Uterus (tissue), 4 donors: Measurements from ENCODE around the gene PAIP1. TPM values are rescaled to one million over a fixed set of nuclear protein-coding genes. Genes with fewer than 3 reads are reported as not detected.

ENCODE experiments used
- DNase-seq, 2 donors: peaks; one replicate each; pipeline ENCODE4 v3.0.0-alpha.2; 2019 to 2020
- H3K27ac ChIP-seq, 2 donors: fragments of 200-600 bp; sonication (generic); 1 replicate in 1 of 2; 2 replicates in 1 of 2; pipeline ENCODE4 v1.5.1; 2016 to 2018
- H3K27me3 ChIP-seq, 2 donors: fragments of 200-600 bp; sonication (generic); one replicate each; pipeline ENCODE4 v1.5.1; 2018 to 2019; ENCODE audit warnings: control low read depth in 1 of 2
- H3K36me3 ChIP-seq, 2 donors: fragments of 200-600 bp; sonication (generic); one replicate each; pipeline ENCODE4 v1.5.1; 2019; ENCODE audit warnings: control low read depth in 1 of 2
- H3K4me1 ChIP-seq, 2 donors: fragments of 200-600 bp; sonication (generic); one replicate each; pipeline ENCODE4 v1.5.1; 2018 to 2019; ENCODE audit warnings: control low read depth in 1 of 2
- H3K4me3 ChIP-seq, 2 donors: fragments of 200-600 bp; sonication (generic); 1 replicate in 1 of 2; 2 replicates in 1 of 2; pipeline ENCODE4 v1.5.1; 2018 to 2019; ENCODE audit warnings: mild to moderate bottlenecking in 1 of 2
- H3K9me3 ChIP-seq, 2 donors: fragments of 200-600 bp; sonication (generic); one replicate each; pipeline ENCODE4 v1.5.1; 2019; ENCODE audit warnings: control low read depth in 1 of 2
- POLR2A ChIP-seq, 2 donors: fragments of 450-650 bp; IDR thresholded peaks; one replicate each; pipeline ENCODE4 v1.6.1; 2016; ENCODE audit warnings: antibody characterized with exemption in 2 of 2, mild to moderate bottlenecking in 1 of 2, moderate library complexity in 1 of 2
- intact Hi-C: fragments of 100-400 bp; cut with DNase I; formaldehyde crosslinking; loops from one replicate; pipeline ENCODE4 v1.15.1; 2023; ENCODE audit warnings: low total_unique reads
- total RNA-seq, 4 donors: library from RNA; depleted of rRNA in 3 of 4; stranded (reverse); fragments of >200 nt in 3 of 4; gene quantifications; one replicate each; pipeline versions ENCODE4 v1.1.0 to v1.2.4, GENCODE V29; 2014 to 2023
- TF ChIP-seq, protein P1 (sequence below), 4 experiments: fragments of 200-600 bp in 2 of 4; fragments of 450-650 bp in 2 of 4; sonication (generic) in 2 of 4; IDR thresholded peaks; one replicate each; pipeline ENCODE4 v1.5.1; 2016 to 2019; ENCODE audit warnings: antibody characterized with exemption in 4 of 4, mild to moderate bottlenecking in 2 of 4, moderate library complexity in 1 of 4
- donor health status: DM: yes; HTN: yes; CAD: no.

Gene PAIP1, protein sequence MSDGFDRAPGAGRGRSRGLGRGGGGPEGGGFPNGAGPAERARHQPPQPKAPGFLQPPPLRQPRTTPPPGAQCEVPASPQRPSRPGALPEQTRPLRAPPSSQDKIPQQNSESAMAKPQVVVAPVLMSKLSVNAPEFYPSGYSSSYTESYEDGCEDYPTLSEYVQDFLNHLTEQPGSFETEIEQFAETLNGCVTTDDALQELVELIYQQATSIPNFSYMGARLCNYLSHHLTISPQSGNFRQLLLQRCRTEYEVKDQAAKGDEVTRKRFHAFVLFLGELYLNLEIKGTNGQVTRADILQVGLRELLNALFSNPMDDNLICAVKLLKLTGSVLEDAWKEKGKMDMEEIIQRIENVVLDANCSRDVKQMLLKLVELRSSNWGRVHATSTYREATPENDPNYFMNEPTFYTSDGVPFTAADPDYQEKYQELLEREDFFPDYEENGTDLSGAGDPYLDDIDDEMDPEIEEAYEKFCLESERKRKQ
- total RNA-seq: 100 to 1,000 TPM in 1 of 4 donors, 10 to 100 TPM in 3; 20.7 to 117 (median 75.8) TPM

DNA sequence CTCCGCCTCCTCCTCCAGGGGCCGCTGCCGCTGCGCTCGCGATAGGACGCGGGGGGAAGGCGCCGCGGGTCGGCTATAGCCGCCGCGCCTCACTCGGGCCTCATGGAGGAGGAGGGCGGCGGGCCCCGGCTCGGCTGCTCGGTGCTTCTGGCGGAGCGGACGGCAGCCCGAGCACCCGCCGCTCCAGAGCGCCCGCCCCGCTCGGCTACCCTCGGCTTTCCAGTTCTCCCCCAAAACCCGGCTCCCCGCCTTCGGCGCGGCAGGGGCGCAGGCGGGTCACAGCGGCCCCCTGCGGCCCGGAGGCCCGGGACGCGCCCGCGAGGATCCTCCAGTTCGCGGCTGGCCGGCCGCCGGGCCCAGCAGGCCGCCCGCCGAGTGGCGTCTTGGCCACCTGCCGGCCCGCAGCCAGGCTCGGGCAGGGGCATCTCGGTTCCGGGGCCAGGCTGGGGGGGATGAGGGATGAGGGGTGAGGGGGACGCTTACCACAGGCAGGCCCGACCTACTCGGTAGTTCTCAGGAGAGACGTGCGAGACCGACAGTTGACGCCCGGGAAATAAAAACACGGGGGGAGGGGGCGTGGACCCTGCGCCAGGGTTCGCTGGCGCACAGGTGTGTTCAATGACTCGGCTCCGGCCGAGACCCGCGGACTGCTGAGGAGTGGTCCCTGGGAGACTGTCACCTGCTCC lies at the start of gene PAIP1:
PAIP1 (minus strand) TSS at position 221 of the 686 bp plus-strand sequence. CDS start 231 bp downstream, outside the sequence.
- peaks cover 0 to 7% of the 10 kb centered on the region in 2 donors for H3K4me1 ChIP-seq
- peak; percentile 24 to 51 for TF ChIP-seq POLR2A (IDR thresholded peaks at IDR 0.05)
- TF ChIP-seq, protein P1, sequence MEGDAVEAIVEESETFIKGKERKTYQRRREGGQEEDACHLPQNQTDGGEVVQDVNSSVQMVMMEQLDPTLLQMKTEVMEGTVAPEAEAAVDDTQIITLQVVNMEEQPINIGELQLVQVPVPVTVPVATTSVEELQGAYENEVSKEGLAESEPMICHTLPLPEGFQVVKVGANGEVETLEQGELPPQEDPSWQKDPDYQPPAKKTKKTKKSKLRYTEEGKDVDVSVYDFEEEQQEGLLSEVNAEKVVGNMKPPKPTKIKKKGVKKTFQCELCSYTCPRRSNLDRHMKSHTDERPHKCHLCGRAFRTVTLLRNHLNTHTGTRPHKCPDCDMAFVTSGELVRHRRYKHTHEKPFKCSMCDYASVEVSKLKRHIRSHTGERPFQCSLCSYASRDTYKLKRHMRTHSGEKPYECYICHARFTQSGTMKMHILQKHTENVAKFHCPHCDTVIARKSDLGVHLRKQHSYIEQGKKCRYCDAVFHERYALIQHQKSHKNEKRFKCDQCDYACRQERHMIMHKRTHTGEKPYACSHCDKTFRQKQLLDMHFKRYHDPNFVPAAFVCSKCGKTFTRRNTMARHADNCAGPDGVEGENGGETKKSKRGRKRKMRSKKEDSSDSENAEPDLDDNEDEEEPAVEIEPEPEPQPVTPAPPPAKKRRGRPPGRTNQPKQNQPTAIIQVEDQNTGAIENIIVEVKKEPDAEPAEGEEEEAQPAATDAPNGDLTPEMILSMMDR (IDR thresholded peaks at IDR 0.05): peak; percentile 50 to 76 (median 71)
- peak within 1 kb of the TSS; percentile 68 to 85 for H3K4me3 ChIP-seq
- no peaks in the 10 kb centered on the region for H3K27me3 ChIP-seq
- H3K36me3 ChIP-seq: no peaks in the 10 kb centered on the region
- H3K9me3 ChIP-seq: no peaks in the 10 kb centered on the region
- peak; percentile 77 to 81 for DNase-seq
- peak within 1 kb of the TSS; percentile 95 to 97 for H3K27ac ChIP-seq
- intact Hi-C loops: loop anchor here (10.0 kb wide), 1 partner anchor 48 kb away; the partner anchor contains the start of gene NNT

GRCh38 chr5:43606351-43606750 lies 49.5 kb upstream of the PAIP1 start:
- Histone ChIP-seq H3K9me3 (no peaks in the 10 kb centered on the region), H3K4me1 (no peaks in the 10 kb centered on the region), H3K27me3 (no peaks in the 10 kb centered on the region), H3K4me3 (no peak overlapping the region), H3K27ac (no peak overlapping the region), H3K36me3 (no peaks in the 10 kb centered on the region)
- DNase-seq: no peak
- intact Hi-C loops: loop anchor here (10.0 kb wide), 1 partner anchor 52 kb away; the partner anchor contains the start of gene PAIP1
- TF ChIP-seq, protein P1 (IDR thresholded peaks at IDR 0.05): no peak
- no peak for TF ChIP-seq POLR2A (IDR thresholded peaks at IDR 0.05)

DNA sequence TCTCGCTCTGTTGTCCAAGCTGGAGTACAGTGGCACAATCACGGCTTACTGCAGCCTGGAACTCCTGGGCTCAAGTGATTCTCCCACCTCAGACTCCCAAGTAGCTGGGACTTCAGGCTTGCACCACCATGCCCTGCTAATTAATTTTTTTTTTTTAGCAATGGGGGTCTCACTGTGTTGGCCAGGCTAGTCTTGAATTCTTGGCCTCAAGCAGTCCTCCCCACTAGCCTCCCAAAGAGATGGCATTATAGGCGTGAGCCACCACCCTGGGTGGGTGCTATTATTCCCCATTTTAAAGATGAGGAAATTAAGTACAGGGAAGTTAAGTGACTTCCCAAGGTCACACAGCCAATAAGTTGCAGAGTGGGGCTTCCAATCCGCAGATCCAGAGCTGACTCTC lies 47.8 kb upstream of the PAIP1 start:
- Histone ChIP-seq H3K27ac (no peak overlapping the region), H3K27me3 (no peaks in the 10 kb centered on the region), H3K4me1 (no peaks in the 10 kb centered on the region), H3K9me3 (no peaks in the 10 kb centered on the region), H3K4me3 (no peak overlapping the region), H3K36me3 (no peaks in the 10 kb centered on the region)
- intact Hi-C loops: loop anchor here (10.0 kb wide), 1 partner anchor 50 kb away; the partner anchor contains the start of gene PAIP1
- TF ChIP-seq, protein P1 (IDR thresholded peaks at IDR 0.05): no peak
- no peak for TF ChIP-seq POLR2A (IDR thresholded peaks at IDR 0.05)
- DNase-seq: no peak

GRCh38 chr5:43603344-43604217 lies 46.7 kb upstream of the PAIP1 start:
- DNase-seq: peak; percentile 29 to 41
- Histone ChIP-seq H3K27me3 (no peaks in the 10 kb centered on the region), H3K4me3 (peak overlapping the region; percentile 65 to 88), H3K36me3 (no peaks in the 10 kb centered on the region), H3K9me3 (no peaks in the 10 kb centered on the region), H3K4me1 (no peaks in the 10 kb centered on the region), H3K27ac (peak overlapping the region; percentile 85)
- intact Hi-C loops: loop anchor here (10.0 kb wide), 1 partner anchor 49 kb away; the partner anchor contains the start of gene PAIP1
- peak in 1 of 2 donors; percentile 16 for TF ChIP-seq POLR2A (IDR thresholded peaks at IDR 0.05)
- TF ChIP-seq, protein P1 (IDR thresholded peaks at IDR 0.05): no peak
